ENCODE data around the gene CLDN9. TPM values are rescaled to one million over a fixed set of nuclear protein-coding genes. Genes with fewer than 3 reads are reported as not detected.
A peak's percentile ranks its signal among the peaks of the same experiment; 100 is the strongest.

CLDN9 gene
- total and polyA plus RNA-seq, 9 of the 15 experiments (the other 6 are each of a cell fraction or from before 2014, with no cell fraction given), result 0.12 to 0.44 (median 0.22) TPM; not detected in 4

DNA sequence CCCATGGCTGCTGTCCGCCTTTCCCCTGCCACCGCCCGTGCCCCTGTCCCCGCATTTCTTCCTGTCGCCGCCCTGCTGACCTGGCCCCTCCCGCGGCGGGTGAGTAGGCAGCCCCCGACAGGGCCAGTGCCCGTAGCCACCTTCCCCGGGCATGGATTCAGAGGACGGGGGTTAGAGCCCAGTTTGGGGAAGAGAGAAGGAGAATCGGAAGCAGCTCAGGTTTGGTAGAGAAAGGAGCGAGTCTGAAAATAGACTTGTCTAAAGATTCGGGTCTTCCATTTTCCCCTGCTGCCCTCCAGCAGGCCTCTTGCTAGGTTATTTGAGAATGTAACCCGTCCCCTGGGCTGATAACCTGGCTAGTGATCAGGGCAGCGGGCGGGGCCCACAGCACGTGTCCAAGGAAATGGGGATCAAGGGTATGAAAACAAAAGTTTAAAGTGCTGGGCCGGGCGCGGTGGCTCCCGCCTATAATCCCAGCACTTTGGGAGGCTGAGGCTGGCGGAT lies 7.9 kb upstream of the CLDN9 start (continued):
- TF ChIP-seq ZNF431 (CRISPR knock-in tag; IDR thresholded peaks at IDR 0.05), result 0 out of 2 replicates have a peak, but pooled peaks have one; percentile 47
- 0 out of 4 replicates have a peak, but pooled peaks of 1 of the 2 experiments have one; percentile 20 for TF ChIP-seq FOXA3 (CRISPR knock-in tag; conservative IDR thresholded peaks at IDR 0.05 in 1 of 2, IDR thresholded peaks at IDR 0.05 in 1 of 2)
- TF ChIP-seq POLR2G (IDR thresholded peaks at IDR 0.05; ENCODE audit: low read depth, low read length), result no peak
- TF ChIP-seq, protein P1, sequence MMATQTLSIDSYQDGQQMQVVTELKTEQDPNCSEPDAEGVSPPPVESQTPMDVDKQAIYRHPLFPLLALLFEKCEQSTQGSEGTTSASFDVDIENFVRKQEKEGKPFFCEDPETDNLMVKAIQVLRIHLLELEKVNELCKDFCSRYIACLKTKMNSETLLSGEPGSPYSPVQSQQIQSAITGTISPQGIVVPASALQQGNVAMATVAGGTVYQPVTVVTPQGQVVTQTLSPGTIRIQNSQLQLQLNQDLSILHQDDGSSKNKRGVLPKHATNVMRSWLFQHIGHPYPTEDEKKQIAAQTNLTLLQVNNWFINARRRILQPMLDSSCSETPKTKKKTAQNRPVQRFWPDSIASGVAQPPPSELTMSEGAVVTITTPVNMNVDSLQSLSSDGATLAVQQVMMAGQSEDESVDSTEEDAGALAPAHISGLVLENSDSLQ (IDR thresholded peaks at IDR 0.05), result 0 out of 2 replicates have a peak, but pooled peaks have one; percentile 8
- TF ChIP-seq TFAM (CRISPR knock-in tag; conservative IDR thresholded peaks at IDR 0.05), result no peak
- TF ChIP-seq, protein P2, sequence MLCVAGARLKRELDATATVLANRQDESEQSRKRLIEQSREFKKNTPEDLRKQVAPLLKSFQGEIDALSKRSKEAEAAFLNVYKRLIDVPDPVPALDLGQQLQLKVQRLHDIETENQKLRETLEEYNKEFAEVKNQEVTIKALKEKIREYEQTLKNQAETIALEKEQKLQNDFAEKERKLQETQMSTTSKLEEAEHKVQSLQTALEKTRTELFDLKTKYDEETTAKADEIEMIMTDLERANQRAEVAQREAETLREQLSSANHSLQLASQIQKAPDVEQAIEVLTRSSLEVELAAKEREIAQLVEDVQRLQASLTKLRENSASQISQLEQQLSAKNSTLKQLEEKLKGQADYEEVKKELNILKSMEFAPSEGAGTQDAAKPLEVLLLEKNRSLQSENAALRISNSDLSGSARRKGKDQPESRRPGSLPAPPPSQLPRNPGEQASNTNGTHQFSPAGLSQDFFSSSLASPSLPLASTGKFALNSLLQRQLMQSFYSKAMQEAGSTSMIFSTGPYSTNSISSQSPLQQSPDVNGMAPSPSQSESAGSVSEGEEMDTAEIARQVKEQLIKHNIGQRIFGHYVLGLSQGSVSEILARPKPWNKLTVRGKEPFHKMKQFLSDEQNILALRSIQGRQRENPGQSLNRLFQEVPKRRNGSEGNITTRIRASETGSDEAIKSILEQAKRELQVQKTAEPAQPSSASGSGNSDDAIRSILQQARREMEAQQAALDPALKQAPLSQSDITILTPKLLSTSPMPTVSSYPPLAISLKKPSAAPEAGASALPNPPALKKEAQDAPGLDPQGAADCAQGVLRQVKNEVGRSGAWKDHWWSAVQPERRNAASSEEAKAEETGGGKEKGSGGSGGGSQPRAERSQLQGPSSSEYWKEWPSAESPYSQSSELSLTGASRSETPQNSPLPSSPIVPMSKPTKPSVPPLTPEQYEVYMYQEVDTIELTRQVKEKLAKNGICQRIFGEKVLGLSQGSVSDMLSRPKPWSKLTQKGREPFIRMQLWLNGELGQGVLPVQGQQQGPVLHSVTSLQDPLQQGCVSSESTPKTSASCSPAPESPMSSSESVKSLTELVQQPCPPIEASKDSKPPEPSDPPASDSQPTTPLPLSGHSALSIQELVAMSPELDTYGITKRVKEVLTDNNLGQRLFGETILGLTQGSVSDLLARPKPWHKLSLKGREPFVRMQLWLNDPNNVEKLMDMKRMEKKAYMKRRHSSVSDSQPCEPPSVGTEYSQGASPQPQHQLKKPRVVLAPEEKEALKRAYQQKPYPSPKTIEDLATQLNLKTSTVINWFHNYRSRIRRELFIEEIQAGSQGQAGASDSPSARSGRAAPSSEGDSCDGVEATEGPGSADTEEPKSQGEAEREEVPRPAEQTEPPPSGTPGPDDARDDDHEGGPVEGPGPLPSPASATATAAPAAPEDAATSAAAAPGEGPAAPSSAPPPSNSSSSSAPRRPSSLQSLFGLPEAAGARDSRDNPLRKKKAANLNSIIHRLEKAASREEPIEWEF (CRISPR knock-in tag; IDR thresholded peaks at IDR 0.05), result no peak
- TF ChIP-seq, protein P3, sequence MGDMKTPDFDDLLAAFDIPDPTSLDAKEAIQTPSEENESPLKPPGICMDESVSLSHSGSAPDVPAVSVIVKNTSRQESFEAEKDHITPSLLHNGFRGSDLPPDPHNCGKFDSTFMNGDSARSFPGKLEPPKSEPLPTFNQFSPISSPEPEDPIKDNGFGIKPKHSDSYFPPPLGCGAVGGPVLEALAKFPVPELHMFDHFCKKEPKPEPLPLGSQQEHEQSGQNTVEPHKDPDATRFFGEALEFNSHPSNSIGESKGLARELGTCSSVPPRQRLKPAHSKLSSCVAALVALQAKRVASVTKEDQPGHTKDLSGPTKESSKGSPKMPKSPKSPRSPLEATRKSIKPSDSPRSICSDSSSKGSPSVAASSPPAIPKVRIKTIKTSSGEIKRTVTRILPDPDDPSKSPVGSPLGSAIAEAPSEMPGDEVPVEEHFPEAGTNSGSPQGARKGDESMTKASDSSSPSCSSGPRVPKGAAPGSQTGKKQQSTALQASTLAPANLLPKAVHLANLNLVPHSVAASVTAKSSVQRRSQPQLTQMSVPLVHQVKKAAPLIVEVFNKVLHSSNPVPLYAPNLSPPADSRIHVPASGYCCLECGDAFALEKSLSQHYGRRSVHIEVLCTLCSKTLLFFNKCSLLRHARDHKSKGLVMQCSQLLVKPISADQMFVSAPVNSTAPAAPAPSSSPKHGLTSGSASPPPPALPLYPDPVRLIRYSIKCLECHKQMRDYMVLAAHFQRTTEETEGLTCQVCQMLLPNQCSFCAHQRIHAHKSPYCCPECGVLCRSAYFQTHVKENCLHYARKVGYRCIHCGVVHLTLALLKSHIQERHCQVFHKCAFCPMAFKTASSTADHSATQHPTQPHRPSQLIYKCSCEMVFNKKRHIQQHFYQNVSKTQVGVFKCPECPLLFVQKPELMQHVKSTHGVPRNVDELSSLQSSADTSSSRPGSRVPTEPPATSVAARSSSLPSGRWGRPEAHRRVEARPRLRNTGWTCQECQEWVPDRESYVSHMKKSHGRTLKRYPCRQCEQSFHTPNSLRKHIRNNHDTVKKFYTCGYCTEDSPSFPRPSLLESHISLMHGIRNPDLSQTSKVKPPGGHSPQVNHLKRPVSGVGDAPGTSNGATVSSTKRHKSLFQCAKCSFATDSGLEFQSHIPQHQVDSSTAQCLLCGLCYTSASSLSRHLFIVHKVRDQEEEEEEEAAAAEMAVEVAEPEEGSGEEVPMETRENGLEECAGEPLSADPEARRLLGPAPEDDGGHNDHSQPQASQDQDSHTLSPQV (IDR thresholded peaks at IDR 0.05), result peak; percentile 56
- no peak for TF ChIP-seq CBX5 (IDR thresholded peaks at IDR 0.05; ENCODE audit: borderline replicate concordance, low read depth)
- peak; percentile 92 for TF ChIP-seq EGR1 (conservative IDR thresholded peaks at IDR 0.05)
